LoVo (cell line): ENCODE data around the gene PIWIL4.
"Not testable (repeated sequence)": the region's sequence is repeated elsewhere in the genome, so short reads cannot be mapped to it uniquely, and the experiment has no call there.

Experiments used
- DNase-seq: peaks from one replicate; pipeline ENCODE4 v3.0.0-alpha.2; 2016; ENCODE audit warnings: low spot score

The PIWIL4 gene

DNA sequence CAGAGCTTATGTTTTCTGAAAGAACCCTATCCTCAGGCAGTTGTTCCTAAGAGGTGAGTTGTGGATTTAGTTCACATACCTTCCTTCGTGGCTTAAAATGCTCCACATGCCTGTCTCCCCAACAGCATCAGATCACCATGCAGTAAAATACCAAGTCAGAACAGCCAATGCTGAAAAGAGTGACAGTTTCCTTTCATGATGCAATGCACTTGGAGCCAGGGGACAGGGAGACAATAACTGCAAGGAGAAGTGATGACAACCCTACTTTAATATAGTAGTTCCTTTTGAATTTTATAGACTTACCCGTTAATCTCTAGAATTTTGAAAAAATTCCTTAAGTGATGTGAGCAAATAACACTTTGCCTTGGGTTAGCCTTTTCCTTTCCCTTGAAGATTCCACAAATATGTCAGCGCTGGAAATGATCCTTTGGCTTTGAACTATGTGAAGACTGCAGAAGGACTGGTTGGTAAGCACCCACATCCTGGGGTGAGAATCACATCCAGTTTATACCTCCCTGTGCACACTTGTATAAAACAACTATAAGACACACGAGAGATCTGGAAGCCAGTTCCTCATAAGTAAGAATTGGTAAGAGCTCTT is 71.2 kb downstream of the PIWIL4 start:
- no peak for DNase-seq

DNA sequence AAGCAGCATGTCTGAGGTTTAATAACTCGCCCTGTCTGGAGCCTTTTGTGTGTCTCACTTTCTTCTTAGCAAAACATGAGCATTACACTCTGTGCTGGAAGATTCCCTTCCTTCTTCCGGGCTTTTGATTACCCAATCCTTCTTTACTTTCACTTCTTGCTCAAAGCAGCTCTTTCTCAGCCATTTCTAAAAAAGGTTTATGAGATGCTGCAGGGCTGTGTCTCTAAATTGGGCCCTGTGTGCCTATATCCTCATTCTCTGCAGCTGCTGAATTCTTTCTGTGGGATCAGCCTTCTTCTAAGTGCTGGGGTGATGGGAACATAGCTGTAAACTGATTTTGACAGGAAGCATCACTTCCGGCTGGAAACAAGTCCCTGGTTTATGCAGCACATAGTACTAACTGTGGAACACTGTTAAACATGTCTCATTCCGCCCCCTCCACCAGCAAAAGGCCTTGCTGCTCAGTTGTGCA is 71.8 kb downstream of the PIWIL4 start:
- DNase-seq = no peak

DNA sequence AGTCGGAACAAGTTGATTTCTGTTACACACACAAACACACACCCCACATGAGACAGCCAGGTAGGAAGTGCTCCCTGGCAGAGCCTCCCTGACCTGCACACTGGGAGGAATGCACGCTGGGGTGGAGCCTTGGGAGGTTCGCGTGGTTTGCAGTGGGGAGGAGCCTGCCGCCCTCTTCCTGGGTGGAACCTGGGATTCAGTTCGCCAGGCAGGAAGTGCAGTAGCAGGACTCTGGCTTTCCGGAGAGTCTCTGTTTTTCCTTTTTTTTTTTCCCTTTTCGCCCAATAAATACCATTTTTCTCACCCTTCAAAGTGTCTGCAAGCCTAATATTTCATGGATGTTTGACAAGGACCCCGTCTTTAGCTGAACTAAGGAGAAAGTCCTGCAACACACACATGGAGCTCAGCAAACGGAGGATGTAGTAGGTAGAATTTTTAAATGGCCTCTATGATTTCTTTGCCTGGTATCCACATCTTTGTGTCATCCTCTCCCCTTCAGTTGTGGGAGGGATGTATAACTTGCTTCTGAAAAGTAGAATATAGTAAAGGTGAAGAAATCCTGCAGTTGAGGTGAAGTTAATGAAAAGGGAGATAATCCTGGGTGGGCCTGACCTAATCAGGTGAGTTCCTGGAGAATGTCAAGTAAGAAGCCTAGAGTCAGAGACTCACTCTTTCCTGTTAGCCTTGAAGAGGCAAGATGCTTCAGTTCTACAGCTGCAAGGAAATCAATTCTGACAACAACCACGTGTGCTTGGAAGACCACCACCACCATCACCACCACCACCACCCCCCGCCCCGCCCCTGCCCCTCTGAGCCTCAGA is 72.9 kb downstream of the PIWIL4 start:
- no peak for DNase-seq

DNA sequence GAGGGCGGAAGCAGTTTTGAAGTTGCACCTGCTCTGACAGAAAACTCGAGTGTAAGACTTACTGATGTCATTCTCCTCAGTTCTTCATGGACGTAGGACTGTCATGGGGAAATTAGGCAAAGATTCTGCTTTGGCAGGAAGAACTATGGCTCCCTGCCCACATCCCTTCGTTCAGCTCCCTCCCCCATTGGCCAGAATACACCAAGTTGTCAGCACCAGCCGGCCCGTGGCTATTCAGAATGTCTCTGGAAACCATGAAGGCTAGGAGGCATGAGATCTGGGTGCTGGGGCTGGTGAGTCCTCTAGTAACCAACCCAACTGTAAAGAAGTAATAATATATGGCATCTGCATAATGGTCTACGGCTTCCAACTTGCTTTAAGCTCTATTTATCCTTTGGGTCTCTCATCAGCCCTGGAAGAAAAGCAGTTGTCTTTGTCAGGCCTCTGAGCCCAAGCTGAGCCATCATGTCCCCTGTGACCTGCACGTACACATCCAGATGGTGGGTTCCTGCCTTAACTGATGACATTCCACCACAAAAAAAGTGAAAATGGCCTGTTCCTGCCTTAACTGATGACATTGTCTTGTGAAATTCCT is 74.1 kb downstream of the PIWIL4 start:
- no peak for DNase-seq

DNA sequence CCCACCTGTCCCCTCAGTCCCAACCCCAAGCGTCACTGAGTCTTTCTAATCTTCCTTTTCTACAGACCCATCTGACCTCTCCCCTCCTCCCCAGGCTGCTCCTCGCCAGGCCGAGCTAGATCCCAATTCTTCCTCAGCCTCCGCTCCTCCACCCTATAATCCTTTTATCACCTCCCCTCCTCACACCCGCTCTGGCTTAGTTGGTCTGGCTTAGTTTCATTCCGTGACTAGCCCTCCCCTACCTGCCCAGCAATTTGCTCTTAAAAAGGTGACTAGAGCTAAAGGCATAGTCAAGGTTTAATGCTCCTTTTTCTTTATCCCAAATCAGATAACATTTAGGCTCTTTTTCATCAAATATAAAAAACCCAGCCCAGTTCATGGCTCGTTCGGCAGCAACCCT is 76.0 kb downstream of the PIWIL4 start:
- not testable (repeated sequence) for DNase-seq

DNA sequence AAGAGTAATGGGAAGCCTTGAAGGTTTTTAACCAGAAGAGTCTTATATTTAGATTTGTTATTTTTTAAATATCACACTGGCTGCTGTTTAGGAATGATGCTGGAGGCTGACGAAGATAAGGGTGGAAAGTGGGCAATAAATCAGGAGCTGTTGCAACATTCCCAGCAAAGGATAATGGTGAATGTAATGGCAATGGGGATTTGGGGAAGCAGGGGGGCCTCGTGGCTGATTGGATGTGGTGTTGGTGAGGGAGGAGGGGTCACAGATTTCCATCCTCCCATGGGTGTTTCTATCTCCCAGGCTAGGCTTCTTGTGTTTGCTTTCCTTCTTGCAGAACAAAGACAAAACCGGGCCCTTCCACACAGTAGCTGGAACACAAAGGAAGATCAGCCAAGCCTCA is 80.8 kb downstream of the PIWIL4 start:
- DNase-seq = no peak

DNA sequence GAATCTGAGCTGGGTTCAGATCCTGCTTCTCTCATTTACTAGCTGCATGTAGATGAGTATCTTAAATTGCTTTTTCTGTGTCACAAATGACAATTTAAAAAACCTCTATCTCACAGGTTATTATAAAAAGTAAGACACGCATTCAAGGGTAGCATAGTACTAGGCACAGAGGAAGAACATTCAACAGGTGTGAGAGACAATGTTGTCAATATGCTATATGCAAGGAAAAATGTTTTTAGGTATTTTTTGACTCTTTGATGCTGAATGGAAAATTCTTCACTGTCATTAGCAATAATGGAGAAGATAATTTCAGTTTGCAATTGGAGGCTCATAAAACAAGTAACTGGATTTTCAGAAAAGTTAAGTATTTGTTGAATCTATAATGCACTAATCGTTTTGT is 81.6 kb downstream of the PIWIL4 start:
- DNase-seq = no peak

DNA sequence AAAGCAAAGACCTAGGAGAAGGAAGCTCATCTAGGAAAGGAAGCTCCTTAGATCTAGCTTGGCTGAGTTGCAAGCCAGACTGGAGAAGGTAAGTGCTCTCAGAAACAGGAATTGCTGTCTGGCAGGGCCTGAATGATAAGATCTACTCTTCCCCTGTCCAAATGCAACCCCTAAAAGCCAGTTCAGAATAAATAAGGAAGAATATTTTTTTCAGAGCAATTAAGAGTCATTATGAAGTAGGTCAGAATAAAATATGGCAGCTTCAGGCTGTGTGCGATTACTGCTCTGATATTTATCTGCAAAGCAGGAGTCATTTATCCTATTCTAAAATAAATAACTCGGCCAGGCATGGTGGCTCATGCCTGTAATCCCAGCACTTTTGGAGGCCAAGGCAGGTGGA is 82.1 kb downstream of the PIWIL4 start:
- DNase-seq = no peak

DNA sequence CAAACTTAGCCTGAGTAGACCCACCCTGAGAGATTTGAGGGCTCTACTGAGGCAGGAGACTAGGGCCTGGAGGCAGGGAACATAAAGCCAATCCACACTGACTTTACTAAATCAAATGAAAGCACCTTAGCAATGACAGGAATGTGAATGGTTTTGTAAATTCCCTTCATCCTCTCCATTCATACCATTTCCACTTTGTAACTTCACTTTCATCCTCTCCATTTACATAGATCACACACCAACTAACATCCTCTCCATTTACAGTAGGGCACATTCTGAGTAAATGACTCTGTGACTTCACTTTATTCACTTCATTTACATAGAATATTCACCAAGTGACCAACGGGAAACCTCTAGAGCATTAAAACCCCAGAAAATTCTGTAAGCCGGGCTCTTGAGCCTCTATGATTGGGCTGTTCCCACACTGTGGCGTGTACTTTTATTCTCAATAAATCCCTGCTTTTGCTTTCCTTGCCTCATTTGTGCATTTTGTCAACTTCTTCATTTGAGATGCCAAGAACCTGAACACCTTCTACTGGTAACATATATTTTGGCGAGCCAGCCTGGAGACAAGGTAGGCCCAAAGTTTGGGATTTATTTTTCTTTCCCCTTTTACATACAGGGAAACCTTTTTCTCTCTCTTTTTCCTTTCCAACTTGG is 82.9 kb downstream of the PIWIL4 start:
- no peak for DNase-seq

DNA sequence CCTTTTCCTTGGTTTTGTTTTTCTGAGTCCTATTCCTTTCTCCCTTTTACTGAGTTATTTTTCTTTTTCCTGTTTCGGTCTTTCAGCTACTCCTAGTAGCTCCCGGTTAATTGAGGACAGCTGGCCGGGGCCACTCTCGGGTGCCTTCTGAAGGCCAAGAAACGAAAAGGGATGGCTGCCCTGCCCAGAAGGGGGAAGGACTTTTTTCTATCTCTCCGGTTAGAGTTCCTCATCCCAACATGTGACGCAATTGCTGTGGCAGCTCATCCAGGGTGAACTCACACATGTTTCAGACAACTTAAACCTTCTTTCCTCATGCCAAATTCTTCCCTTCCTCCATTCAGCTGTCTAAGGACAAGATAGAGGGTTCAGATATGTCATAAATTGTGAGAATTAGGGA is 83.6 kb downstream of the PIWIL4 start:
- no peak for DNase-seq

DNA sequence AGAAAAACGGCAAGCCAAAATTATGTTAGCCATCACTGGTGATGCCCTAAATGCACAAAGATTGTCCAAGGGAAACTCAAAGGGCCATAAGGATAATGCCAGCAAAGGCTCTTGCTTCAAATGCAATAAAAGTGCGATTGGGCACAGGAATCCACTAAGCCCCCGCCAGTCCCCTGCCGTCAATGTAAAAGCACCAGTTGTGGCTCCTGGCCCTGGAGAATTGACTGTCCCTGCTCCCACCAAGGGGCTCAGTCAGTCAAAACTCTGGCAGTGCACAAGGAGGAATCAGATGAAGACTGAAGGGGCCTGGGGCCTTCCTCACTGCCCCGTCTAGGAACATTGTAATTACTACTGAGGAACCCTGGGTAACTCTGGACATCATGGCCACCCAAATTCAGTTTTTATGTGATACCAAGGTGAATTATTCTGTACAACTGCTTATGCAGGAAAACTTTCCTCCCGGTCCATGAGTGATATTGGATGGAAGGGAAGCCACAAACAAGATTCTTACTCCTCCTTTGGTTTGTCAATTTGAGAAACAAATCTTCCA is 85.6 kb downstream of the PIWIL4 start:
- no peak for DNase-seq

DNA sequence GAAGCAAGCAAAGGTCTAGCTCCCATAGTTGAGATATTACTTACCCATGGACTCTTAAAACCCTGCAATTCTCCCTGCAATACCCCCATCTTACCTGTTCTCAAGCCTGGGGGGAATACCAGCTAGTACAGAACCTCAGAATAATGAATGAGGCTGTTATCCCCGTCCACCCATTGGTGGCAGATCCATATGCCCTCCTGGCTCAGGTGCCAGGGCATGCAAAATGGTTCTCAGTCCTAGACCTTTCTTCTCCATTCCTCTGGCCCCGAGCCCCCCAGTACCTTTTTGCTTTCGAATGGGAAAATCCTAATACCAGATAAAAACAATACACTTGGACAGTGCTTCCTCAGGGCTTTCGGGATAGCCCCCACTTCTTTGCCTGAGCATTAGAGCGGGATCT is 86.4 kb downstream of the PIWIL4 start:
- no peak for DNase-seq

DNA sequence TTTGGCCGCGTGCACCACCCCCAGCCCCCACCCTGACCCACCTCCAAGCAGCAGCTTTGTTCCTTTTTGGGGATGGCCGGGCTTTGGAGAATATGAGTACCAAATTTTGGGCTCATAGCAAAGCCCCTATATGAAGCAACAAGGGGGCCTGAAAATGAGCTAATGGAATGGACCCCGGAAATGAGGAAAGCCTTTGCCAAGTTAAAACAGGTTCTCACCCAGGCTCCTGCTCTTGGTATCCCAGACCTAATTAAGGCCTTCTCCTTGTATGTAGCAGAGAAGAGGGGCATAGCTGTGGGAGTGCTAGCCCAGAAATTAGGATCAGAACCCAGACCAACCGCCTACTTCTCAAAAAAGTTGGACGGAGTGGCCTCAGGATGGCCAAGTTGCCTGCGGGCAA is 87.0 kb downstream of the PIWIL4 start:
- DNase-seq = no peak

DNA sequence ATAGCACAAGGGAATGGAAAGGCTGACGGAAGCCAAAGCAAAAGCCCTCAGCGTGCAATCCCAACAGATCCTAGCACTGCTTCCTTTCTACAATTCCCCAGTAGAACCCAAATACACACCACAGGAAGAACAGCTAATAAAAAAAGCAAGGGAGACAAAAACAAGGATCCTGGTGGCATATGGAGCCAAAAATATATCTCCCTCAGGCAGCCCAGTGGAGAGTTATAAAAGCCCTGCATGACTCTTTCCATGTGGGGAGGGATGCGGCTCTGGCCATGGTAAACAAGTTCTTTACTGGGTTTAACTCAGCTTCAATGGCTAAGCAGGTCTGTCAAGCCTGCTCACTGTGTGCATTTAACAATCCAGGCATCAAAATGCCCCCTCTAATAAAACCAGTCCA is 88.1 kb downstream of the PIWIL4 start:
- no peak for DNase-seq

DNA sequence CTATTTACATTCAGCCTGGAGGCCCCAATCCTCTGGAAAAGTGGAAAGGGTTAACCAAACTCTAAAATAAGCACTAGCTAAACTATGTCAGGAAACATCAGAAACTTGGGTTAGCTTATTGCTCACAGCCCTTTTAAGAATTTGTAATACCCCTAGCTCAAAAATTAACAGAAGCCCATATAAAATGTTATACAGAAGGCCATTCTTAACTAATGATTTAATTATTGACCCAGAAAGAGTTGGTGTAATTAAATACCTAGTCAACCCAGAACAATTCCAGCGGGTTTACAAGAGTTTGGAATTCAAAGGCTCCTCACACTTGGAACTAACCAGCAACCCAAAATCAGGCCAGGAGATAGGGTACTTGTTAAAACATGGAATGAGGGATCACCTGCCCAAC is 88.8 kb downstream of the PIWIL4 start:
- DNase-seq = no peak

DNA sequence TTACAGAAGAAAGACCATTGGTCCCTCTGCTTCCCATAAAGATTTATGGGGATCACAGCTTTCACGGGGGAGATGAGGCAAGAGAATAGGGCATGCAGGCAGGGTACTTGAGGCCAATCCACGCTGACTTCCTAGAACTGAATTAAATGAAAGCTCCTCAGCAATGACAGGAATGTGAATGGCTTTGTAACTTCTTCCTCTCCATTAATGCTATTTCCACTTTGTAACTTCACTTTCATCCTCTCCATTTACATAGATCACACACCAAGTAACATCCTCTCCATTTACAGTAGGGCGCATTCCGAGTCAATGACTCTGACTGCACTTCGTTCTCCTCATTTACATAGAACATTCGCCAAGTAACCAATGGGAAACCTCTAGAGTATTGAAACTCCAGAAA is 89.8 kb downstream of the PIWIL4 start:
- no peak for DNase-seq

DNA sequence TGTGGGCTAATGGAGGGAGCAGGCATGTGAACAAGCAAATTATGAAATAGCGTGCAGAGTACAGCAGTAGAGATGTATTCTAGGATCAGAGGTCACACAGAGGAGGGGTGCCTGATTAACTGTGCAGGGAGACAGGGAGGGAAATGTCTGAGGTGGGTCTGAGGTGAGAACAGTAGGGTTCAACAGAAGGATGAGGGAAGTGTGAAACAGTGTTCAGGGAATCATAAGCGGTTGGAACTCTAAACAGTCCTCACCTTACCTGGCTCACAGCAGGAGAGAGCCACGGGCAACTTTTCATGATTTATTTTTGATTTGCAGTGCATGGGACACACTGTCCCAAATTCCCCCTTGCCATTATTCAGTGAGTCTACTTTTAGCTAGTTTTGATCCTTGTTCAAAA is 90.5 kb downstream of the PIWIL4 start:
- no peak for DNase-seq

DNA sequence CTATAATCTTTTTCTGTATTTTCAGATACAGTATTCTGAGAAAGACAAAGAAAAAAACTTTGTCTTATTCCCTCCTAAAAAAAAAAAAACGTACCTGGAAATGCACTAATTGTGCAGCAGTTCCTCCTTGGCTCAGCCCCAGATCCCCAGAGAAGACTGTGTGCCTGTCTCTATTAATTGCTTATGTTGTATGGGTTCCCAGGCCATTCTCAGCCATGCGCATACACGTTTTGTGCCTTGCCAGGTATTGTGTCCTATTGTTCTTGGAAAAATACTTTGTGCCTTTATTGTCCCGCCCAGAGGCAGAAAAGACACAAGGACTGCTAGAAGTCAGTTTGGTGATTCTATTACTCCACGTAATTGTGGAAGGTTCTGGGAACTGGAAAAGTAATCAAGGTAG is 91.2 kb downstream of the PIWIL4 start:
- no peak for DNase-seq

DNA sequence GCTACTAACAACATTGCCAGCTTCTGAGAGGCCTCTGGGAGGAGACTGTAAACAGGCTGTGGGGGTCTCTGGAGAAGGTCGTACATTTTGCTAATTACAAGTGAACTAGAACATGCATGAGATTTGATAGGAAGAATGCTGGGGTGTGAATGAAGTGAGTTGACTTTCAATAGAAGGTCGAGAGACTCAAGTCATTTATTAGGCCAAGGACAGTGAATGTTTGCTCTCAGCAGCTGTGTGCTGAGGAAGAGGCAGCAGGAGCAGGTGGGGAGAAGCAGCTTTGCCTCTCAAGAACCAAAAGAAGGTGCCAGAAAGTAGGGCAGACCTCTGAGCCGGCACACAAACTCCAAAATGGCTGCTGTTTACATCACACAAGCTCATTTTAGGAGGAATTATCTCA is 91.7 kb downstream of the PIWIL4 start:
- DNase-seq = no peak

DNA sequence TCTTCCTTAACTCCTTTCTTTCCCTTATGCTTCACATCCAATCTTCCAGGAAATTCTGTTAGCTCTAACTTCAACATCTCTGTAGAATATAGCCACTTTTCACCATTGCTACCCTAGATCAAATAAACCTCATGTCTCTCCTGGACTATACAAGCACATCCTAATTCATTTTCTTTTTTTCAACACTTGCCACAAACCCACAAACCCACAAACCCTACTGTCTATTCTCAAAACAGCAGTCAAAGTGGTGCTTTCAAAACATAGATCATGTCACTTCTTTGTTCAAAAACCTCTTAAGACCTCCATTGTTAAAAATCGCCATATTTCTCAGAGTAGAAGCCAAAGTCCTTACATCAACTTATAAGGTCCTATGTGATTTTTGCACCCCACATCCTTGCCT is 94.3 kb downstream of the PIWIL4 start:
- no peak for DNase-seq

DNA sequence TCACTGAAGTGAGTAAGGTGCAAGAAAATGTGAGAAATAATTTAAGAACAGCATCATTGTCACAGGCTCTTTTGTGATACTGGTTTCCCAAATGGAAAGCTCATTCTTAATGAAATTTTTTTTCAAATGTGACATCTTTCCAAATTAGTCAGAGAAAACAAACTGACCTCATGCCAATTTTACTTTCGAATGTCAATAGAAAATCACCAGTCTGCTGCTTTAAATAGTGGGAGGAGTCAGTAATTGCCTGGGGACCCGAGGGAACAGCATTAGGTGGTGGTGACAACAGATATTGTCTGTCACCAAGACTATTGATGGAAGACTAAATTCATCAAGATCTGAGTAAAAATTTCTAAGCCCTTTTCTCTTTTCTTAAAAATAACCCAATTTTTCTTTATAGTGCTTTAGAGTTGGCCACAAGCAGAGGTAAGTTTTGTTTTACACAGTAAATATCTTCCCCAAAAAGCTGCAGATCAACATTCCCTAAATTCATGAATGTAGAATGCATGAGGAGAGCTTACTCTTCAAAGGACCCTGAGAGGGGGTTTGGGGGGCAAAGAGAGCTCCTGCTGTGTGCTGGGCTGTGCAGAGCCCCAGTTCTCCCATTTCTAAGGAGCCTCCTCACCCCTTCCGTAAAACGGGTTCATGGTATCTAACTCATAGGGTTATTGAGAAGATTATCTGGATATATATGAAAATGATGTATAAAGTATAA is 95.1 kb downstream of the PIWIL4 start:
- DNase-seq = no peak

DNA sequence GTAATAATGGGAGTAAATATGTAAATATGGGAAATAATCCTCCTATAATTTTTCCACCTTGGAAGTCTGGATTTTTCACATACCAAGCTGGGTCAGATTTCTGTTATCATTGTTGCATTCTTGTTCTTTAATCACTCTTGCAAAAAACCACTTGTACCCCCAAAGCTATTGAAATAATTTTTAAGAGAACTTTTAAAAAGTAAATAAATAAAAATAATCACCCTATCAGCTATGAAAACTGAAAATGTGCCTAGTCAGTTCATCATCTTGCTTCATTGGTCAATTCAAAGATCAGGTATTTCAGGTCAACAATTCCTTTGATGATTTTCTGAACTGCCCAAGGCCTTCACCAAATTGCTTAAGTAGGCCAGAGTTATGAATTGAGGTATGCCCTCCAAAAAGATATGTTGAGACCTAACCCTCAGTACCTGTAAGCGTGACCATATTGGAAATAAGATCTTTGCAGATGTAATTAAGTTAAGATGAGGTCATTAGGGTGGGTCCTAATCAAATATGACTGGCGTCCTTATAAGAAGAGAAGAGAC is 95.8 kb downstream of the PIWIL4 start:
- no peak for DNase-seq
